Suppressor macrophage treated with lipopolysaccharide for 1 hour (primary cell): ENCODE data around the gene GADL1.
A peak's percentile ranks its signal among the peaks of the same experiment; 100 is the strongest.

Experiments
- DNase-seq, 3 donors: peaks; one replicate each; pipeline ENCODE4 v3.0.0-alpha.2; 2020 to 2022

GADL1 gene

GRCh38 chr3:30805695-30806094, 88.8 kb downstream of the GADL1 start:
- no peak for DNase-seq

DNA sequence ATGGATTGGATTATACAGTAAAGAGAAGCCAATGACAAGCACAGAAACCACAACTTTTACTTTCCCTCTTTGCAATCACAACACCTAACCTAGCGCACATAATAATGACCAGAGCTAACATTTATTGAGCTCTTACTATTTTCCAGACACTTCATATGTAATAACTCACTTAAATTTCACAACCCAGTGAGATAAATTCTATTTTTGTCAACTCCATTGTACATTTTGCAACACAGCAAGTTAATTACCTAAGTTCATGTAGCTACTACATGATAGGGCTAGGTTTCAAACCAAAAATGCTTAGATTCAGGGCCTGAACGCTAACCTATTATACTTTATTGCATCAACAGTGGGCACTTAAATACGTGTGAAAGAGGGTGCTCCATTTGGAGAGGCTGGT, 89.5 kb downstream of the GADL1 start:
- peak in 1 of 3 donors; percentile 10 for DNase-seq

DNA sequence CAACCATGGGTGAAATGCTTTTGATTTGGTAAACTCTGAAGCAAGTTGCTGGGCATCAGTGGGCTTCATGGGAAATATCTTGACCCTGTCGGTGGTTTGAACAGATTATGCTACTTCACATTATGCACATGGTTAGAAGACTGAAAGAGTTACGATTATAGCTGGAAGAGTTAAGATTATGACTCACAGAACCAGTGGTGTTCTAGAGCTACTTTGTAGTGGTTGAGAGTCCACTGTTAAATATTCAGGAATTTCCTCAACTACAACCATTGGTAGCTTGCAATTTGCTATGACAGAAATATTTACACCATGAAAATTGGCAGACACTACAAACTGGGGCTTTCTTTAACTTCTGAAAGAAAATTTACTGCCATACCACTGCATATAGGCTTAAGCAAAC, 99.3 kb downstream of the GADL1 start:
- DNase-seq: no peak

GRCh38 chr3:30793740-30794139, 100.7 kb downstream of the GADL1 start:
- DNase-seq: no peak

GRCh38 chr3:30790150-30790549, 104.3 kb downstream of the GADL1 start:
- DNase-seq: no peak

GRCh38 chr3:30786365-30786764, 108.1 kb downstream of the GADL1 start:
- DNase-seq: no peak

GRCh38 chr3:30779686-30780287, 114.7 kb downstream of the GADL1 start:
- DNase-seq: peak; percentile 39 to 50 (median 50)

DNA sequence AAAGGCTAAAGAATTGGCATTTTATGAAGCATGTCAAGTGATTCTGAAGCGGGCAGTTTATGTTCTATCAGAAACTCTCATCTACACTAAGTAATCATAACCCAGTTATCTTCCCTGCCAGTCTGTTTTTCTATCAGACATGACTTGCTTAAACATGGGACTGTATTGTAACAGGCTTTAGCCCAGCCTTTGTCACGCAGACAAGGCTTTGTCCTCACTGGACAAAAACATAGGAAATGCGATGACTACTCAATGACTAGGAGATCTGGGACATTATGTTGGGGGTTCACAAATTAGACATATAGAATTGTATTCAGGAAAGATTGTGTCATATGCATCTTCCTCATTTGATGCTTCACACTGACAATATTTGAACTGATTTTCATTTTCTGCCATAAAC, 115.5 kb downstream of the GADL1 start:
- peak; percentile 58 to 81 (median 77) for DNase-seq

- DNase-seq: no peak
These were observed 116.9 kb downstream of the GADL1 start for GRCh38 chr3:30777426-30778113.

DNA sequence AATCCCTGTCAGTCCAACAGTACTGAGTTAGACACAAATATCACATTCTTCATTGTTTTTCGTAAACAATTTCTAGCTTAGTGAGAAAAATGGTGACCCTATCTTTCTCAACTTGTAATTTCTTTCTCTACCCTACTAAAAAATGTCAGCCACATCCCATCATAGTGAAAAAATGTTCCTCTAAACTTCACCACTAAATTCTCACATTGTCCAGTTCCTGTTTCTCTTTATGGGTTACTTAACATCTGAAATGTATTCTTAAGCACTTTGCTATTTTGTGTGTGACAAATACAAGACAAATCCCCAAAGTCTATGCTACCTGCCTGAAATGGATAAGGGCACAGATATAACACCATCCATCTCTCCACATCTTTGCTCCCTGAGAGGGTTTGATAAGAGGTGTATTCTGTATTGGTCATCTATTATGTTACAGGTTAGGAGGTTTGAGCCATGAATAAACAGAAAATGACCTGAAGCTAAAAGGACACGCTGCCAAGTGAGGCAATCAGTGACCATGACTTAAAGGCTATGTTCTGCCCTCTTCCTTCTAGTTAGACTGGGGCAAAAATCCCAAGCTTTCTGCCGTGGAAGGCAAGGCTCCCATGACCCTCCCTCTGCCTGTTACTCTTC, 118.2 kb downstream of the GADL1 start:
- DNase-seq: peak in 1 of 3 donors; percentile 23

DNA sequence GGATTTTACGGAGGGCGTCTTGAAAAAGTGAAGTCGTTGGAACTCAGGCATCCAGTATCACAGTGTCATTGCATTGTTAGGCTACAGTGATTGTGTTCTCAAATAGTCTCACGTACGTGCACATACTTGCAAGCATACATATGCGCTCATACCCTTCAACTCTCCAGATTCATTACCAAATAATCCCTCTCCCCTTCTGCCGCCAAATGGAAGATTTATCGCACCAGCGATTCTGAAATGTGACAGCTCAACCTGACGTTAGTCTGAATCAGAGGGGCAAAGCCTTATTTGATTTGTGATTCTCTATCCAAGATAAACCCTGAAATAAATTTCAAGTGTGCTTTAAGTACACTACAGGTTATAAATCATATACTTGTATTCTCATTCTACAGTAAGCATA, 119.4 kb downstream of the GADL1 start:
- no peak for DNase-seq

- no peak for DNase-seq
These were observed 120.4 kb downstream of the GADL1 start for GRCh38 chr3:30774062-30774461.

- DNase-seq: peak; percentile 38 to 63 (median 52)
These were observed 124.1 kb downstream of the GADL1 start for GRCh38 chr3:30770387-30770786.

DNA sequence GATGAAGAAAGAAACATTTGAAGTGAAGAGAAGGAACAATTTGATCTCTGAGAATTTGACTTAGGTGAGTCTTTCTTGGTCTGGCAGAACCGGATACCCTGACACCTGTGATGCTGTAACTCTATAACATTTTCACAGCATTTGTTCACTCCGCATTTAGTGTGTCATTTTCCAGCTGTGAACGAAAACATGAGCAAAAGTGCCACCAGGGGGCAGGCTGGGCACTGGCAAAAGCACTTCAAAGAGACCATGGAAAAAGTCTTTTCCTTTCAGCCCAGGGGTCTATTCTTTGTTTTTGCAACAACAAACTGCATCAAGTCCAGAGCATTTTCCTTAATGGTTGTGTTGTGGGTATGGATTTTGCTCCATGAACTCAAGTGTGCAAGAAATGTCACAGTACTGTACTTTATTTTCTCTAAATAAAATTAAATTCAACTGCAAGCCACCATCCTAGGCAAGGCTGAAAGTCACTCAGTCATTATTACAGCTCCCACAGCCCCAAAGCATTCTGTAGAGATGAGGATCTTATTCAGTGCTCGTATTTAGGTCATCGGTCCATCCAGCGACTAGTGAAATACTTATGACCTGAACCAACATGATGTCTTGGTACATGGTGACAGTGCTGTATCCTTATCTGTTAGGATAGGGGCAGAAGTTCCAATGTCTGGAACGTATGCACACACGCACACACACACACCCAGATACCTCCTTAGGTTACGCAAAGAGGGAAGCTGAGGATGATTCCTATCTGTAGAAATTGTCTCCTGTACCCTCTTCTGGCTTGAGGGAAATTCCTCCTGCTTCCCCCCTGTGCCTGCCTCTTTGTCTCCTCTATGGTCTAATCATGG, 125.5 kb downstream of the GADL1 start:
- peak; percentile 68 to 84 (median 74) for DNase-seq

DNA sequence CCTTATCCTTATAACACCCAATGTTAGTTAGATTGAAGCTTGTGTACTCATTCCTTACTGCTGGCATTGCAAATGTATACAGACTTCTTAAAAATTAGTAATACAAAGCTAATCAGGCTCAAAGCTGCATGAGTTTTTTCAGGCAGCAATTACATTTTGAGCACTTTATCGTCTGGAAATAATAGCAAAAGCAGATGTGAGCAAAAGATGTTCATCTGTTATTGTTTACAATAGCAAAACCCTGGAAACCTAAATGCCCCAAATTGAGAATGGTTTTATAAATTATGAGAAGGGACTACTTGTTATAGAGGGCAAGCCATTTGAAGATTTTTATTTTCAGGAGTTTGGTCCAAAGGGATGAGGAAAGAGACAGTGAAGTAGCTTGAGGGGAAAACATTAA, 126.4 kb downstream of the GADL1 start:
- DNase-seq: no peak

- no peak for DNase-seq
These were observed 127.9 kb downstream of the GADL1 start for GRCh38 chr3:30766522-30766921.

DNA sequence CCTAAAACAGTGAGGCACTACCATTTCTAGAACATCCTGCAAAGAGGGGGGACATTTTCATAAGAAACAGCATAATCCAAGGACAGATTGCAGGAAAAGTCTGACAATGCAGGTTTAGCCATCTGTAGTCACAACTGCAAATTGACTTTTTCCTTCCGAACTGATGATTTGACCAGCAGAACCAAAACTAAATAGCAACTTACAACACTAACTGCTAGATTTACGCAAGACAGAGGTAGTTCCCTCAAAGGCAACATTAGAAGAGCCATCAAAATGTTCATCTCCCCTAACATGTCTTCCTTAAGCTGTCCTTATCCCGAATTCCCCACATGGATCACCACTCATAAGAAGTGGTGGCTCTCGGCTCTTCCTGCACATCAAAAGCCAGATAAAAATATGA, 129.6 kb downstream of the GADL1 start:
- peak; percentile 11 to 61 (median 42) for DNase-seq

GRCh38 chr3:30764281-30764680, 130.2 kb downstream of the GADL1 start:
- DNase-seq: no peak

GRCh38 chr3:30761374-30761773, 133.1 kb downstream of the GADL1 start:
- DNase-seq: no peak

DNA sequence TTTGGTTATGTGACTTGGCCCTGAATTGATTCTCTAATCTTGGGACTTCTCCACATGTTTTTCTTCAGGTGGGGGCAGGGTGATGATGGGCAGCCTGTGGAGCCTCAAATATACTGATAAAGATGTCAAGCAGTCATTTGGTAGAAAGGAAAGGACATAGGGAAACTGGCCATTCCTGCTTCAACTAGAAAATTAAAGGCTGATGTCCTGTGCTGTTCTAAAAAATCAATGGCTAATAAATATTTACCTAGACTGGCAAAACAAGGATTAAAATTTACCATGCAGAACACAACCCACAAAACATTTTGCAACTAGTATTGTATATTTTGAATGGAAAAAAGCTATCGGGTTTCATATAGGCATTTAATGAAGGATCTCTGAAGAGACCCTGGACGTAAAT, 133.7 kb downstream of the GADL1 start:
- no peak for DNase-seq

DNA sequence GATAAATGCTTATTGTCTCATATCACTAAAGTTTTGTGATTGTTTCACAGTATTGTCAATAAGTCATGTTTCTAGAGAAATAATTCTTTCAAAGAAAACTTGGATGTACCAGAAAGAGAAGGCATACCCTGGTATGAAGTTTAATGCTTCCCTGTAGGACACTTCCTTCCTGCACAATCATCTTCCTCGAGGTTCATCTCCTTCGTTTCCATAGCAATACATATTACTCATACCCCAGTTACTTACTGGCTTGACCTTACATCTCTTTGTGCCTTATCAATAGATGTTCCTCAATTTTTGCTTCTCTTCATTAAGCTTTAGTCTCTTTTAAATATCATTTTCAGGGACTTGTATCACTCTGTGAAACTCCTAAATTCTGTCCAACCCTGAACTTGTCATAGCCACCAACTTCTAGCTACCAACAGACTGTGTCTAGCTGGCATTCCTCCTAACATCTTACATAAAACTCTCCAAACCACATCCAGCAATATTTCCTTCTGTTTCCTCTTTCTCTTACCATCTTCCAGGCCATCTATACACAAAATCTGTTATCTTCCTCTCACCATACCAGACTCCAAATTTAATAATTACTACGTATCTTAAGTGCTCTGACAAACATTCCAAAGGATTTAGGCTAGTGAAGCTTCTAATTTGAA, 134.3 kb downstream of the GADL1 start:
- peak; percentile 29 to 47 (median 37) for DNase-seq

- no peak for DNase-seq
These were observed 138.2 kb downstream of the GADL1 start for GRCh38 chr3:30756218-30756617.

- DNase-seq: no peak
These were observed 140.0 kb downstream of the GADL1 start for GRCh38 chr3:30754426-30754825.
